Uterus (tissue), 4 donors: ENCODE measurements around the gene ZNF532. TPM values are rescaled to one million over a fixed set of nuclear protein-coding genes. Genes with fewer than 3 reads are reported as not detected.

ENCODE experiments used
- DNase-seq, 2 donors: peaks; one replicate each; pipeline ENCODE4 v3.0.0-alpha.2; 2019 to 2020
- H3K27ac ChIP-seq, 2 donors: fragments of 200-600 bp; sonication (generic); 1 replicate in 1 of 2; 2 replicates in 1 of 2; pipeline ENCODE4 v1.5.1; 2016 to 2018
- H3K27me3 ChIP-seq, 2 donors: fragments of 200-600 bp; sonication (generic); one replicate each; pipeline ENCODE4 v1.5.1; 2018 to 2019; ENCODE audit warnings: control low read depth in 1 of 2
- H3K36me3 ChIP-seq, 2 donors: fragments of 200-600 bp; sonication (generic); one replicate each; pipeline ENCODE4 v1.5.1; 2019; ENCODE audit warnings: control low read depth in 1 of 2
- H3K4me1 ChIP-seq, 2 donors: fragments of 200-600 bp; sonication (generic); one replicate each; pipeline ENCODE4 v1.5.1; 2018 to 2019; ENCODE audit warnings: control low read depth in 1 of 2
- H3K4me3 ChIP-seq, 2 donors: fragments of 200-600 bp; sonication (generic); 1 replicate in 1 of 2; 2 replicates in 1 of 2; pipeline ENCODE4 v1.5.1; 2018 to 2019; ENCODE audit warnings: mild to moderate bottlenecking in 1 of 2
- H3K9me3 ChIP-seq, 2 donors: fragments of 200-600 bp; sonication (generic); one replicate each; pipeline ENCODE4 v1.5.1; 2019; ENCODE audit warnings: control low read depth in 1 of 2
- CTCF ChIP-seq, 4 experiments: fragments of 200-600 bp in 2 of 4; fragments of 450-650 bp in 2 of 4; sonication (generic) in 2 of 4; IDR thresholded peaks; one replicate each; pipeline ENCODE4 v1.5.1; 2016 to 2019; ENCODE audit warnings: antibody characterized with exemption in 4 of 4, mild to moderate bottlenecking in 2 of 4, moderate library complexity in 1 of 4
- POLR2A ChIP-seq, 2 donors: fragments of 450-650 bp; IDR thresholded peaks; one replicate each; pipeline ENCODE4 v1.6.1; 2016; ENCODE audit warnings: antibody characterized with exemption in 2 of 2, mild to moderate bottlenecking in 1 of 2, moderate library complexity in 1 of 2
- intact Hi-C: fragments of 100-400 bp; cut with DNase I; formaldehyde crosslinking; loops from one replicate; pipeline ENCODE4 v1.15.1; 2023; ENCODE audit warnings: low total_unique reads
- total RNA-seq, 4 donors: library from RNA; depleted of rRNA in 3 of 4; stranded (reverse); fragments of >200 nt in 3 of 4; gene quantifications; one replicate each; pipeline versions ENCODE4 v1.1.0 to v1.2.4, GENCODE V29; 2014 to 2023
- donor health status: DM: yes; HTN: yes; CAD: no.

Gene ZNF532
- total RNA-seq, 4 donors from 2014 or later = 32.4 to 174 (median 127) TPM

- Histone ChIP-seq H3K36me3 (no peaks in the 10 kb centered on the region), H3K9me3 (no peaks in the 10 kb centered on the region), H3K27ac (no peak overlapping the region), H3K4me1 (no peaks in the 10 kb centered on the region), H3K27me3 (no peaks in the 10 kb centered on the region), H3K4me3 (no peak overlapping the region)
- TF ChIP-seq CTCF (IDR thresholded peaks at IDR 0.05) (no peak), POLR2A (IDR thresholded peaks at IDR 0.05) (no peak)
- no peak for DNase-seq
- intact Hi-C loops = no loop called here
These were observed 146.6 kb downstream of the ZNF532 start for GRCh38 chr18:59011289-59011688.

DNA sequence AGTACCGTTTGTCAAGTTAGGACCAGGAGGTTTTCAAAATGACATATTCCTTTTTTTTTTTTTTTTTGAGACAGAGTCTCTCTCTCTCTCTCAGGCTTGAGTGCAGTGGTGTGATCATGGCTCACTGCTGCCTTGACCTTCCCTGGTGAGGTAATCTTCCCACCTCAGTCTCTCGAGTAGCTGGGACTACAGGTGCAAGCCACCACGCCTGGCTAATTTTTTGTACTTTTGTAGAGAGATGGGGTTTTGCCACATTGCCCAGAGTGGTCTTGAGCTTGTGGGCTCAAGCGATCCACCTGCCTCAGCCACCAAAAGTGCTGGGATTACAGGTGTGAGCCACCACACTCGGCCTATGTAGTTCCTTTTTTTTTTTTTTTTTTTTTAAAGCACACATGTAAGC, 147.1 kb downstream of the ZNF532 start:
- intact Hi-C loops = no loop called here
- TF ChIP-seq CTCF (IDR thresholded peaks at IDR 0.05) (no peak), POLR2A (IDR thresholded peaks at IDR 0.05) (no peak)
- Histone ChIP-seq H3K4me3 (no peak overlapping the region), H3K36me3 (no peaks in the 10 kb centered on the region), H3K27me3 (no peaks in the 10 kb centered on the region), H3K27ac (no peak overlapping the region), H3K9me3 (no peaks in the 10 kb centered on the region), H3K4me1 (no peaks in the 10 kb centered on the region)
- DNase-seq = no peak

DNA sequence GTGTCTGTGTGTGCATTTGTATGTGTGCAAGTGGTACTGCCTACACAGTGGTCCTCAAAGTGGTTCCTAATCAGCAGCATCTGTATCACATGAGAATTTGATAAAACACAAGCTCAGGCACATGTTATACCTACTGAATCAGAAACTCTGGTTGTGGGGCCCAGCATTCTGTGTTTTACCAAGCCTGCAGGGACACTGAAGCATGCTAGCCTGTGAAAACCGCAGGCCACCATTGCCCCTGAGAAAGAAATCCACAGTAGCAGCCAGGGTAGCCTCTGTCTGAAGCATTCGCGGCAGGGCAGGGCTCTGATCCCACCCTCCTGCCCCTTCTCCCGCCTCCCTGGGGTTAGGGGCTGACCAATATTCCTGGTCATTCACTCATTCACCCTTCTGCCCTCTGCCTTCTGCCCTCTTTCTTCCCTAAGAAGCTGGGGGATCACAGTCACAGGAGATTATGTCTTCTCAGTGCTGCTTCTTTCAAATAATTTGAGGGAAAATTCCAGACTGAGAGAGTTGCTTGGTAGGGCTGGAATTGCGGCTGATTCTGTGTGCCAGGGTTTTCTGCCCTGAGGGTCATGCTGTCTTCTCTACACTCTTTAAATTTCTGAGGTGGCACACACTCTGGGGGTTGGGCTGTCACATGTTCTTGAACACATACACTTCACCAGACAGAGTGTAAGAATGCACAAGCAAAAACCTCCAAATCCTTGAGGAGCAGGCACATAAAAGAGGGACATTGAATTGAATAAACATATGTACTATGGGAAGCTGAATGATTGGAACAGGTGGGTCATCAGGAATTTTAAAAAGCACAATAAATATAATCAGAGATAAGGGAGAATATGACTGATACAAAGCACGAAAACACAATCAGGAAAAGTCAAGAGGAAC, 148.4 kb downstream of the ZNF532 start:
- Histone ChIP-seq H3K27ac (no peak overlapping the region), H3K4me3 (no peak overlapping the region), H3K9me3 (no peaks in the 10 kb centered on the region), H3K27me3 (no peaks in the 10 kb centered on the region), H3K4me1 (no peaks in the 10 kb centered on the region), H3K36me3 (no peaks in the 10 kb centered on the region)
- no peak for DNase-seq
- no peak for TF ChIP-seq CTCF (IDR thresholded peaks at IDR 0.05)
- no peak for TF ChIP-seq POLR2A (IDR thresholded peaks at IDR 0.05)
- intact Hi-C loops = no loop called here

GRCh38 chr18:59013744-59014143, 149.1 kb downstream of the ZNF532 start:
- H3K9me3 ChIP-seq = no peaks in the 10 kb centered on the region
- H3K27ac ChIP-seq = no peak overlapping the region
- no peaks in the 10 kb centered on the region for H3K36me3 ChIP-seq
- intact Hi-C loops = no loop called here
- TF ChIP-seq POLR2A (IDR thresholded peaks at IDR 0.05) (no peak), CTCF (IDR thresholded peaks at IDR 0.05) (no peak)
- no peaks in the 10 kb centered on the region for H3K27me3 ChIP-seq
- no peak overlapping the region for H3K4me3 ChIP-seq
- H3K4me1 ChIP-seq = no peaks in the 10 kb centered on the region
- no peak for DNase-seq

DNA sequence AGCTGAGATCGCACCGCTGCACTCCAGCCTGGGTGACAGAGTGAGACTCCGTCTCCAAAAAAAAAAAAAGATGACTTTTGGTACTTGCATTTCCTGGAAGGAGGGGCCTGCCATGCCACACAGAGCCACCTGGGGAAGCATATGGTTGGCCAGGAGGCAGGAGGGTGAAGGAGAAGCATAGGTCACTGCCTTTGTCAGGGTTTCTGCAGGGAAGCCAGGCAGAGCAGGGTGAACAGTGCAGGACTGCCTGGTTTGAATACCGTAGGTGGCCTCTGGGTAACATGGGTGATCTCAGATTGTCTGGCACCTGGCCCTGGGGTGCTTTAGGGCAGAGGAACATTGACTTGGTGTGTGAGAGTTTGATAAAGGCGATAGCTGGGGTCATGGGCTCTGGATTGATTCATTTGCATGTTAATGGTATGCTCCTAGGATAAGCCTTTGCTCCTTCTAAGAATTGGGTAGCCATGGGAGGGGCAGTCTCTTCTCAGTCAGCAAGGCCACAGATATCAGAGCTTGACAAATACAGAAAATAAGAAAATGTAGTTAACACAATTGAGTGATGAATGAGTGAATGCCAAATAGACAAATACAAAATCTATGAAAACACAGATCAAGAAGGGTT, 151.0 kb downstream of the ZNF532 start:
- DNase-seq = no peak
- Histone ChIP-seq H3K36me3 (no peaks in the 10 kb centered on the region), H3K9me3 (no peaks in the 10 kb centered on the region), H3K27ac (no peak overlapping the region), H3K27me3 (no peaks in the 10 kb centered on the region), H3K4me3 (no peak overlapping the region), H3K4me1 (no peaks in the 10 kb centered on the region)
- TF ChIP-seq POLR2A (IDR thresholded peaks at IDR 0.05) (no peak), CTCF (IDR thresholded peaks at IDR 0.05) (no peak)
- intact Hi-C loops = no loop called here
